GM12872 (cell line): ENCODE measurements around the gene PPFIBP2.

Experiments used
- CTCF ChIP-seq: IDR thresholded peaks from 3 replicates; pipeline ENCODE4 v1.5.1; 2011; ENCODE audit warnings: low read depth, mild to moderate bottlenecking, low read length, moderate library complexity; ENCODE audit not compliant: insufficient read depth

The PPFIBP2 gene

GRCh38 chr11:7537265-7537664 lies 23.5 kb downstream of the PPFIBP2 start:
- no peak for TF ChIP-seq CTCF

GRCh38 chr11:7538031-7538430 lies 24.2 kb downstream of the PPFIBP2 start:
- TF ChIP-seq CTCF, result no peak

DNA sequence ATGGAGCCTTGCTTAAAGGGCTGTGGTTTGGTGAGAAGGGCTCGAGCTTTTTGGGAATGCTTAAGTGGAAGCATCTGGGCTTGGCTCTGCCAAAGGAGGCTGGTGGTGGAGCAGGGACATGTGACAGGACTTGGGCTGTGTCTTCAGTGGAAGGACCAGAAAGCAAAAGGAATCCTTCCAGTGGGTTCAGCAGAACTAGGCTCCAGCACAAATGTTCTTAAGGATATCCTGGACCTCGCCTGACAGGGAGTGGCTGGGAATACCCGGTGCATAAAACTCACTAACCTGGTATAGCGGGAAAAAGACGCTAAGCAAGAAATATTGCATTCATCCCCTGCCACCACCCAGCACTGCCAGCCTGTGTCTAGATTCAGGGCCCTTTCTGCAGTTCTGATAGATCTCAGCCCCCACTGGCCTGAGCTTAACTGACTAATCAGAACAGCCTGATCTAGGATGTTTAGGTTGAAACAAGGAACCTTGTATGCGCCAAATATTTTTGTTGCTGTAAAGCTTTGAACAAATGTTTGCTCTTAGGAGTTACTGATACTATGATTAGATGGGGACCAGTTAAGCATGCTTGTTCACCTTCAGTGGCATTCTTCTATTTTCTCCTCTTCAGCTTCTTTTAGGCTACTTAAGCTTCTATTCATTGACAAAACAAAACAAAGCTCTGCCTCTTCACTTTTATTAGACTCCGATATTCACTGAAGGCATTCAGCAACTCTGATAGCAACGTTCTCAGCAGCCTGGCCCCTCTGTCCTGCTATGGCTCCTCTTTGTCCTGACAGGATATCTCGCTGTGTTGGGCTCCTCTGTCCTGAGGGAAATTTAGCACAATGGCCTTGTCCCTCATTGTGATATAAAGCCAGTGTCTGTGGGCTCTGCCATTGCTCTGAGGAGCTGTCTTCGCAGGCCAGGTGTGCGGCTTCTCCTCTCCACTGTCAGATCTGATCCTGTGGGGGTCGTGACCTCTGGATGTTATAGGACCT lies 25.0 kb downstream of the PPFIBP2 start:
- no peak for TF ChIP-seq CTCF

DNA sequence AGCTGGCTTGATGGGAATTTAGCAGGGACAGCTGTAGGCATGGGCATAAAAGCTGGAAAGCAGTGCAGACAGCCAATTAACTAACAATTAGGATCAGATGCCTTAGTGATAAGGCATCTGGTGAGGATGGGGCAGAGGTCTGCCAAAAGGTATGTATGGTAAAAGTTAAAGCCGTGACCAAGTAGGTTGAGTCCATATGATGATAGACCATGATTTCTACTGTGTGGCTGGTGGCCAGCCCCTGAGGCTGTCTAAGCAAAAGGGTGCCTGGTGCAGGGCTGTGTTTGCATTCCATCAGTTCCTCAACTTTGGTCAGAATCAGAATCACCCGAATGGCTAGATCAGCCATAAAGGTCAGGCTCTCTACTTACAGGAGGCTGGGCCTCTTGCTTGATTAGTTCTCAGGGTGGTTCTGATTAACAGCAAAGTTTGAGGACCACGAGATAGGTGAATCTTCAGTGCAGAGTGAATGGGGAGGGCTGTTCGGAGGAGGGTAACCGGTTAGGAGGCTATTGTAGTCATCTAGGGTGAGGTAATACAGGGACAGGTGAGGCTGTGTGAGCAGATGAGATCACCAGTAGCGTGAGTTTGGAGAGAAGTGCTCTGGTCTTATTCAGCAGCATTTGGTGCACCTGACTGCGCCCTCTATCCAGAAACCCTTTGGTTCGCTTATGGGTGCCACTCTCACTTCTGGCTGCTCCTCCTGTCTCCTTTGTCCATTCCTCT lies 27.2 kb downstream of the PPFIBP2 start:
- TF ChIP-seq CTCF, result no peak

- TF ChIP-seq CTCF, result no peak
These were observed 29.5 kb downstream of the PPFIBP2 start for GRCh38 chr11:7543302-7543701.

DNA sequence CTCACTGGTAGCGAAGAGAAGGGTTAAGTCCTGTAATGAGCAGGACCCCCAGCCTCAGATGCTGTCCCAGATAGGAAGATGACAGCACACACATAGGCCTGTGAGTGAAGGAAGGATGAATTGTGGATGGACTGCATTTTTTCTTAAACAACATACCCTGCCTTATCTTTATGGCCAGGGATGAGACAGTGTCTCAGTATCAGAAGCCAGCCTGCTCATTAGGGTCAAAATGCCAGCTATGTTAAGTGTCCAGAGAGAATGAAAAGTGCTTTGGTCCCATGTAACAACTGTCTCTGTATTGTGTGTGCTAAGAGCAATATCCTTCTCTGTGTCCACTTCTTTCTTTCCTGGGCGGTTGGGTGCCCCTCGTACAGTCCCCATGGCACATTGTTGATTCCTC lies 30.2 kb downstream of the PPFIBP2 start:
- no peak for TF ChIP-seq CTCF

DNA sequence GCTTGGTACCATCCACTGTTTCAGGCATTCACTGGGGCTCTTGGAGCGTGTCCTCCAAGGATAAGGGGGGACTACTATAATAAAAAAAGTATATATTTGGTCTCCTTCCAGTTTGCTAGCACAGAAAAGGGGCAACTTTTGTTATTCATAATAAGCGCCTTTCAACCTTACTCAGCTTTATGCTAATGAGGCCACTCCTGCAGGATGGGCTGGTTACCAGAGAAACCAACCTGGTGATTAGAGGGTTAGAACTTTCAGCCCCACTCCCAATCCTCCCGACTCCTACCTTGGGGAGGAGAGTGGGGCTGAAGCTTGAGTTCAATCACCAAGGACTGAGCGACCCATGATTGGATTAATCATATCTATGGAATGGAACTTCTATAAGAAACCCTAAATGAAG lies 31.8 kb downstream of the PPFIBP2 start:
- no peak for TF ChIP-seq CTCF
